SU-DHL-6 (cell line): ENCODE data around the gene DSG3.

Experiments
- H2AFZ ChIP-seq: fragments of 200-600 bp; sonication (generic); 2 replicates; pipeline ENCODE4 v1.6.1; 2014; ENCODE audit warnings: low read depth, mild to moderate bottlenecking, moderate library complexity, mixed read lengths, antibody characterized with exemption, low read length; ENCODE audit not compliant: severe bottlenecking
- H3F3A ChIP-seq: fragments of 200-600 bp; shearing (Covaris generic); 2 replicates; pipeline ENCODE4 v1.6.0; 2016; ENCODE audit warnings: antibody characterized with exemption, mild to moderate bottlenecking; ENCODE audit not compliant: insufficient read depth
- H3K27ac ChIP-seq: fragments of 200-600 bp; sonication (generic); 2 replicates; pipeline ENCODE4 v1.5.1; 2016; ENCODE audit warnings: low read depth, mild to moderate bottlenecking, low read length, moderate library complexity, mixed read lengths
- H3K27me3 ChIP-seq: fragments of 200-600 bp; sonication (generic), shearing (Covaris generic); 2 replicates; pipeline ENCODE4 v1.6.0; 2014; ENCODE audit warnings: mild to moderate bottlenecking, low read length
- H3K36me3 ChIP-seq: fragments of 200-600 bp; sonication (generic); 2 replicates; pipeline ENCODE4 v1.6.1; 2014; ENCODE audit warnings: mild to moderate bottlenecking, low read length, mixed read lengths
- H3K4me2 ChIP-seq: fragments of 300-600, 200-600 bp; shearing (Covaris generic), sonication (generic); 2 replicates; pipeline ENCODE4 v1.6.0; 2014; ENCODE audit warnings: low read length, low read depth, mild to moderate bottlenecking; ENCODE audit not compliant: poor library complexity, severe bottlenecking
- H3K4me3 ChIP-seq: fragments of 200-600 bp; sonication (generic); 2 replicates; pipeline ENCODE4 v1.5.1; 2014; ENCODE audit warnings: antibody characterized with exemption, low read length, mild to moderate bottlenecking, mixed read lengths; ENCODE audit not compliant: insufficient read depth, poor library complexity, severe bottlenecking
- H3K79me2 ChIP-seq: fragments of 200-600 bp; sonication (generic); 2 replicates; pipeline ENCODE4 v1.6.1; 2014; ENCODE audit warnings: mild to moderate bottlenecking, low read length, moderate library complexity; ENCODE audit not compliant: insufficient read depth
- H3K9ac ChIP-seq: fragments of 200-600 bp; sonication (generic); 2 replicates; pipeline ENCODE4 v1.7.0; 2014; ENCODE audit warnings: mild to moderate bottlenecking, low read length
- H3K9me2 ChIP-seq: fragments of 200-600 bp; sonication (generic); replicated peaks from 2 replicates; pipeline ENCODE4 v1.6.1; 2014; ENCODE audit warnings: low read length; ENCODE audit not compliant: insufficient read depth
- H3K9me3 ChIP-seq: fragments of 200-600 bp; sonication (generic); 2 replicates; pipeline ENCODE4 v1.6.1; 2014; ENCODE audit warnings: low read length, mixed read lengths; ENCODE audit not compliant: insufficient read depth
- H4K20me1 ChIP-seq: fragments of 200-600 bp; sonication (generic); 2 replicates; pipeline ENCODE4 v1.6.1; 2014; ENCODE audit warnings: low read depth, mild to moderate bottlenecking, antibody characterized with exemption, low read length, moderate library complexity, mixed read lengths
- CTCF ChIP-seq: fragments of 200-600 bp; sonication (generic); IDR thresholded peaks from one replicate; pipeline ENCODE4 v1.5.1; 2017; ENCODE audit warnings: antibody characterized with exemption, mild to moderate bottlenecking, low read length, moderate library complexity; ENCODE audit not compliant: insufficient read depth, poor library complexity, severe bottlenecking
- EZH2phosphoT487 ChIP-seq: fragments of 200-600 bp; sonication (generic), shearing (Covaris generic); conservative IDR thresholded peaks from 2 replicates; pipeline ENCODE4 v1.6.1; 2018; ENCODE audit warnings: mild to moderate bottlenecking, antibody characterized with exemption, low read length, moderate library complexity, mixed read lengths

DSG3 gene

DNA sequence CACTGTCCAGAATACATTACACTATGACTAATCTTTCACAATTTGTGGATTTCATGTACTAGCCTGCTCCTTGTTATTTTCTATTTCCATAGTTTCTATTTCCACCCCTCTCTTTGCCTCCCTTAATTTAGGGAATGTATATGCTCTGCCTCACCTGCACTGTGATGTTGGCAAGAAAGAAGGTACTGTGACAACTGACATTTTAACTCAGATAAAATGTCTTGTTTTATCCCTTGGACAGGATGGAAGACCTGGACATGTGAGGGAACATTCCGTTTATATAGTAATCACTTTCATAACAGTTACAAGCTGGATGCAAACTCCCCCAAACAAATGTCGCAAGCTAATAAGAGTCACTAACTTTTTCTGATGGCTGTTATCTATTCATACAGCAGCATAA, 21.5 kb upstream of the DSG3 start:
- H3K36me3 ChIP-seq = no peaks in the 10 kb centered on the region
- H3K4me3 ChIP-seq = no peak overlapping the region
- no peak overlapping the region for H3K4me2 ChIP-seq
- H3F3A ChIP-seq = no peaks in the 10 kb centered on the region
- H3K27ac ChIP-seq = no peak overlapping the region
- no peaks in the 10 kb centered on the region for H3K27me3 ChIP-seq
- no peak for TF ChIP-seq CTCF
- TF ChIP-seq EZH2phosphoT487 = no peak
- H3K9me2 ChIP-seq = no peaks in the 10 kb centered on the region
- no peak overlapping the region for H2AFZ ChIP-seq
- no peak overlapping the region for H3K9ac ChIP-seq
- H4K20me1 ChIP-seq = no peaks in the 10 kb centered on the region
- H3K79me2 ChIP-seq = no peaks in the 10 kb centered on the region
- no peaks in the 10 kb centered on the region for H3K9me3 ChIP-seq

- H3K4me3 ChIP-seq = no peak overlapping the region
- no peak overlapping the region for H2AFZ ChIP-seq
- no peak overlapping the region for H3K4me2 ChIP-seq
- H4K20me1 ChIP-seq = no peaks in the 10 kb centered on the region
- H3K9ac ChIP-seq = no peak overlapping the region
- no peak overlapping the region for H3K27ac ChIP-seq
- H3K36me3 ChIP-seq = no peaks in the 10 kb centered on the region
- no peaks in the 10 kb centered on the region for H3K9me3 ChIP-seq
- H3F3A ChIP-seq = no peaks in the 10 kb centered on the region
- H3K79me2 ChIP-seq = no peaks in the 10 kb centered on the region
- H3K27me3 ChIP-seq = no peaks in the 10 kb centered on the region
- H3K9me2 ChIP-seq = no peaks in the 10 kb centered on the region
- TF ChIP-seq EZH2phosphoT487 = no peak
- TF ChIP-seq CTCF = no peak
These were observed 20.6 kb upstream of the DSG3 start for GRCh38 chr18:31426871-31427406.

- H2AFZ ChIP-seq = no peak overlapping the region
- TF ChIP-seq CTCF (no peak), EZH2phosphoT487 (no peak)
- H3K4me2 ChIP-seq = no peak overlapping the region
- H3K9me3 ChIP-seq = no peaks in the 10 kb centered on the region
- H3K9me2 ChIP-seq = no peaks in the 10 kb centered on the region
- no peak overlapping the region for H3K27ac ChIP-seq
- H3K27me3 ChIP-seq = no peaks in the 10 kb centered on the region
- H3K4me3 ChIP-seq = no peak overlapping the region
- H3F3A ChIP-seq = no peaks in the 10 kb centered on the region
- H3K9ac ChIP-seq = no peak overlapping the region
- H3K79me2 ChIP-seq = no peaks in the 10 kb centered on the region
- no peaks in the 10 kb centered on the region for H3K36me3 ChIP-seq
- H4K20me1 ChIP-seq = no peaks in the 10 kb centered on the region
These were observed 19.3 kb upstream of the DSG3 start for GRCh38 chr18:31428211-31428610.
